SK-N-SH treated with all-trans-retinoic acid at 6 μM for 48 hours (cell line): Measurements from ENCODE around the gene ANXA5.

Source experiments
- ARNTL ChIP-seq: fragments of 450-650 bp; formaldehyde crosslinking; IDR thresholded peaks from 2 replicates; pipeline ENCODE4 v1.5.0; 2020; ENCODE audit warnings: low read depth, mild to moderate bottlenecking, moderate library complexity, borderline replicate concordance
- CSDC2 ChIP-seq: fragments of 250-450 bp; sonication (Bioruptor Pico); IDR thresholded peaks from 2 replicates; pipeline ENCODE4 v1.5.0; 2020; ENCODE audit warnings: mild to moderate bottlenecking, moderate library complexity
- ZFP30 ChIP-seq: fragments of 450-650 bp; formaldehyde crosslinking; IDR thresholded peaks from 2 replicates; pipeline ENCODE4 v1.5.0; 2022; ENCODE audit warnings: mild to moderate bottlenecking, moderate library complexity
- ZNF8 ChIP-seq: fragments of 450-650 bp; formaldehyde crosslinking; IDR thresholded peaks from 2 replicates; pipeline ENCODE4 v1.5.0; 2020; ENCODE audit warnings: mild to moderate bottlenecking, moderate library complexity
- TF ChIP-seq, protein P1 (sequence below): fragments of 250-450 bp; sonication (Bioruptor Pico); IDR thresholded peaks from 2 replicates; pipeline ENCODE4 v1.8.0; 2020; ENCODE audit warnings: mild to moderate bottlenecking, moderate library complexity, borderline replicate concordance
- TF ChIP-seq, protein P2 (sequence below): fragments of 250-450 bp; sonication (Bioruptor Pico); IDR thresholded peaks from 2 replicates; pipeline ENCODE4 v1.5.1; 2020; ENCODE audit warnings: low read depth, mild to moderate bottlenecking, moderate library complexity

DNA sequence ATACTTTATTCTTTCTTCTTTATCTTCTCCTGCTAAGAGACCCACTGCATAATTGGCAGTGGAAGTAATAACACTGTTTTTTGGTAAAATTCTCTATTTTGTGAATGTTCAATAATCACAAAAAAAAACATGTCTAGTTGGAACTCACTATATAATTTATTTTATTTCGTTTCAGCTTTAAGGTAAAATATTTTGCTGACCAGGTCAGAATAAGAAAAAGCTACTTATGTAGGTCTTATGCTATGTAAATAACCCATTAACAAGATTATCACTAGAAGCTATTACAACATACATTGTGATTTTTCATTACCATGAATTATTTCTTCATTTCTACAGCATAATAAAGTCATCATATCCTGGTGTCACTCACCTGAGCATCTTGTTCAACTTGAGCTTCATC, 19.3 kb downstream of the ANXA5 start:
- TF ChIP-seq, protein P1, sequence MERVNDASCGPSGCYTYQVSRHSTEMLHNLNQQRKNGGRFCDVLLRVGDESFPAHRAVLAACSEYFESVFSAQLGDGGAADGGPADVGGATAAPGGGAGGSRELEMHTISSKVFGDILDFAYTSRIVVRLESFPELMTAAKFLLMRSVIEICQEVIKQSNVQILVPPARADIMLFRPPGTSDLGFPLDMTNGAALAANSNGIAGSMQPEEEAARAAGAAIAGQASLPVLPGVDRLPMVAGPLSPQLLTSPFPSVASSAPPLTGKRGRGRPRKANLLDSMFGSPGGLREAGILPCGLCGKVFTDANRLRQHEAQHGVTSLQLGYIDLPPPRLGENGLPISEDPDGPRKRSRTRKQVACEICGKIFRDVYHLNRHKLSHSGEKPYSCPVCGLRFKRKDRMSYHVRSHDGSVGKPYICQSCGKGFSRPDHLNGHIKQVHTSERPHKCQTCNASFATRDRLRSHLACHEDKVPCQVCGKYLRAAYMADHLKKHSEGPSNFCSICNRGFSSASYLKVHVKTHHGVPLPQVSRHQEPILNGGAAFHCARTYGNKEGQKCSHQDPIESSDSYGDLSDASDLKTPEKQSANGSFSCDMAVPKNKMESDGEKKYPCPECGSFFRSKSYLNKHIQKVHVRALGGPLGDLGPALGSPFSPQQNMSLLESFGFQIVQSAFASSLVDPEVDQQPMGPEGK = no peak
- TF ChIP-seq ZFP30 (CRISPR knock-in tag) (no peak), ARNTL (CRISPR knock-in tag) (no peak), CSDC2 (CRISPR knock-in tag) (no peak), ZNF8 (no peak)
- TF ChIP-seq, protein P2, sequence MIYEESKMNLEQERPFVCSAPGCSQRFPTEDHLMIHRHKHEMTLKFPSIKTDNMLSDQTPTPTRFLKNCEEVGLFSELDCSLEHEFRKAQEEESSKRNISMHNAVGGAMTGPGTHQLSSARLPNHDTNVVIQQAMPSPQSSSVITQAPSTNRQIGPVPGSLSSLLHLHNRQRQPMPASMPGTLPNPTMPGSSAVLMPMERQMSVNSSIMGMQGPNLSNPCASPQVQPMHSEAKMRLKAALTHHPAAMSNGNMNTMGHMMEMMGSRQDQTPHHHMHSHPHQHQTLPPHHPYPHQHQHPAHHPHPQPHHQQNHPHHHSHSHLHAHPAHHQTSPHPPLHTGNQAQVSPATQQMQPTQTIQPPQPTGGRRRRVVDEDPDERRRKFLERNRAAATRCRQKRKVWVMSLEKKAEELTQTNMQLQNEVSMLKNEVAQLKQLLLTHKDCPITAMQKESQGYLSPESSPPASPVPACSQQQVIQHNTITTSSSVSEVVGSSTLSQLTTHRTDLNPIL (CRISPR knock-in tag) = no peak
